KG1 (cell line): ENCODE results near the gene KLB.
"Not testable (repeated sequence)": the region's sequence is repeated elsewhere in the genome, so short reads cannot be mapped to it uniquely, and the experiment has no call there.

Experiments used
- DNase-seq: peaks from one replicate; lab custom pipeline; 2025; lab: John Stamatoyannopoulos, UW

KLB gene

DNA sequence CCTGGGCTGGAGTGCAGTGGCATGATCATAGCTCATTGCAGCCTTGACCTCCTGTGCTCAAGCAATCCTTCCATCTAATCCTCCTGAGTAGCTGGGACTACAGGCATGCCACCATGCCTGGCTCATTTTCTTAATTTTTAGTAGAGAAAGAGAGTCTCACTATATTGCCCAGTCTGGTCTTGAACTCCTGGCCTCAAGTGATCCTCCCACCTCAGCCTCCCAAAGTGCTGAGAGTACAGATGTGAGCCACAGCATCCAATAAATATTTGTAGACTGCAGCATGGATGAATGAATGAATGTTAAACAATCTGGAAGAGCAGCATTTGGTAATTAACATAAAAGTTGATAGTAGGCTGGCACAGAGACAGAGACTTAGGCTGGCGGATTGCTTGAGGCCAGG lies 20.0 kb downstream of the KLB start:
- DNase-seq, result no peak

DNA sequence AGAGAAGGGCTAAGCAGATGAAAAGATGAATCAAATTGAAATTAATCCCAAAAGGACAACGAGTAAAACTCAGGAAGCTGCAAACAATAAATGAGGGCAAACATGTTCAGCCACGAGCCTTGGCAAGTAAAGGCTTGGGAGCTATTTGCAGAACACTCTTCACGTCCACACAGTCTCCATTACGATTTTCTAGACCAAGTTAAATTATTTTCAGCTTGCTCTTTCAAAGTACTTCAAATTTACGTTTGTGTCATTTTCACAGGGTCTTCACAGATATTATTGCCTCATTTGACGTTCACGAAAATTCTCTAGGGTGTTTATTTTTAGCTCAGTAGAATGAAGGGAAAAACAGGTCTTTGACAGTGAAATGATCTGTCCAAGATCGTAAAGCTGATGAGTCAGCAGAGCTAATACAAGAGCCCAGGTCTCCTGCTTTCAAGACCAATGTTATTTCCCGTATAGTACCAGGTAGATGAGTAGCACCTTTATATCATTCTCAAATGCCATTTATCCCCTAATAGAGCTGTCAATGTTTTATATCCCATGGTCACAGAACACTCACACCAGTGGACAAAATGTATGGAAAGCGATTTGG lies 20.9 kb downstream of the KLB start:
- DNase-seq, result no peak

DNA sequence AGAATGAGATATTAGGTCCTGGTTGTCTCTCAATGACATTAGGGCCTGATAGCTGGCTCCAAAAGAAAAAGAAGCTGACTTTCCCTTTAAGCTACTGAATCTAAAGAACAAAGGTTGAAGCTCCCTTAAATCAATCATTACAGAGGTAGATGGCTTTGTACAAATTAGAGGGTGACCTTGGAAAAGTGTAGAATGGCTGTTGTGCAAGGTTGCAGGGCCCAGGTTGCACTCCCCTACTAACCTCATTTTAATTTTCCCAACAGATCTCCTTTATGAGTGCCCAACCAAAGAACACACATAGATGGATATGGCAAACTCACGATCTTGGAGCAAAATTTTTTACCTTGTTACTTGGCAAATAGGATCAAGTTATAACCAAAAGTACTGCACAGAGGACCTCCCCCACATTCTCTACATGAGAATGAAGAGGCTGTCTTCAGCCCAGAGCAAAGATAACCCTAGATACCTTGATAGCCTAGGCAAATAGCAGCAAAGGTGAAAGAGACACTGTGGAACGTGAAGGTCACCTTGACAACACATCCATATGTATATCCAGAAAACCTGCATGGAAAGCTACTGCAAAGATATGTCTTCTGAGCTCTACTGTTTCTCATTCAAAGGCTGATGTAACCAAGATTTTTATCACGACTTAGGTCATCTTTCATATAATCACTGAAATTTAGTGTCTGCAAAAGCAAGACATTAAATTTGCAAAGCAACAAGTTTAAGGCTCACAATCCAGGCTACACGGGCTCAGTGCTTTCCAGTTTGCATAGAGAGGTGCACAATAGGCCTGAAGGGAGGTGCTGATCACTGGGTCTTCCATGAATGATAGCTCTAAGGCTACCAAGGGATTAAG lies 23.0 kb downstream of the KLB start:
- no peak for DNase-seq

DNA sequence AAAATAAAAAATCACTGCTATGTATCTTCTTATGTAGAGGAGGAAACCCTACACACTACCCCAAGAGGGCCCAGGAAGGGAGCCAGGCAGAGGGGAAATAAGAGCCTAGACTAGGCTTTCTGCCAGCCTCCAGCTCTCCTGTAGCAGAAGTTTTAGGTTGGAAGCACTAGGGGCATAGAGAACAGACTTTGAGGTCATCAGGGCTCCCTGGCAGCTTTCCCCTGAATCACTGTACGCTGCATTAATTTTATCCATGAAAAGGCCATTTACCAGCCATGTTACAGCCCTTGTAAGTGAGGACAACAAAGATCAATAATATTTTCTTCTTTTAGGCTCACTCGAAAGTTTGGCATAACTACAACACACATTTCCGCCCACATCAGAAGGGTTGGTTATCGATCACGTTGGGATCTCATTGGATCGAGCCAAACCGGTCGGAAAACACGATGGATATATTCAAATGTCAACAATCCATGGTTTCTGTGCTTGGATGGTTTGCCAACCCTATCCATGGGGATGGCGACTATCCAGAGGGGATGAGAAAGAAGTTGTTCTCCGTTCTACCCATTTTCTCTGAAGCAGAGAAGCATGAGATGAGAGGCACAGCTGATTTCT lies 27.3 kb downstream of the KLB start:
- no peak for DNase-seq

DNA sequence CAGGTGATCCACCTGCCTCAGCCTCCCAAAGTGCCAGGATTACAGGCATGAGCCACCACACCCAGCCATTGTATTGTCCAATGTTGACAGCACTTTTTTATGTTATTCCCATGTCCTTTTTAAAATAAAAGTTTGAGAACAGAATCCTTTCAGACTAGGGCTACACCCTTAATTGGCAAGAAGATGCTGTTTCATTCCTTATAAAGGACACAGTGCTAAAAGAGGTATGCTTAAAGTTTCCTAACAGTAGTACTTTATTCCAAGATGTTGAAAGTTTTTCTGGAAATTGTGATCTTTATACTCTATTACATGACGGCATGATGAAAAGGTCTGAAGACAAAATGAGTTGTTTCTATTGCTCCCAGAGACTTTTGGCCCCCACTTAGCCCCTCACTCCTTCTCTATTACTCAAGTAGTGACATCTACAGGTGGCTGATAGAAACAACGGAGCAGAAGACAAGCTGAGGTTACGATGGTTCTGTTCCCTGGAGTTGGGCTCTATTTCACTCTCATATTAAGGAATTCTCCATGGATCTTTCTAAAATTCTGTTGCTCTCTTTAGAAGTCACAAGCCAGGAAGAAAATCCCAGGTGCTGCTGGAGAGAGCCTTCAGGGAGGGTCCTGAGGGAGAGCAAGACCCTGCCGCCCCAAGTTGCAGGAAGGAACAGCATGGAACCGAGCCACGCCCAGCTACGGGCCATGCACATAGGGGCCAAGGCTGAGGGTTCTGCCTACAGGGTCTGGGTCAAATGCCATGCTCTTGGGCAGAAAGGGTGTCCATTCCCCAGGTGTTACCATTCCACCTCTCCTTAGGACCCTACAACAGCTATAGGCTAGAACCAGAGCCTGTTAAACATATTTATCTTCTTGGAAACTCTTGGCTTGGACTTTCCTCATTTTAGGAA lies 29.2 kb downstream of the KLB start:
- no peak for DNase-seq

DNA sequence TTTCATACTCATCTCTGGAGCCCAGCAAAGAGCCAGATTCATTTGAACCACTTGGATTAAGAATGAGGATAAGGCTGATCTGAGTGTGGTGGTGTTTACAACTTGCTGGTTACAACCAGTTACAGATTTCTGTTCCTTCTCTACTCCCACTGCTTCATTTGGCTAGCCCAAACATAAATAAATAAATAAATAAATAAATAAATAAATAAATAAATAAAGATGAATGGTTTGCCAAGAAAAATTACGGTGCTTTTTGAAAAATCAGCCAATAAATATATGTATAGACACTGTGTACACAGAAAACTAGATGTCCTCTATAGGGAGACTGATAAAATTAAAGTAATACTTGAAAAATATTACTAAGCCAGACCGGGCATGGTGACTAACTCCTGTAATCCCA lies 34.9 kb downstream of the KLB start:
- no peak for DNase-seq

DNA sequence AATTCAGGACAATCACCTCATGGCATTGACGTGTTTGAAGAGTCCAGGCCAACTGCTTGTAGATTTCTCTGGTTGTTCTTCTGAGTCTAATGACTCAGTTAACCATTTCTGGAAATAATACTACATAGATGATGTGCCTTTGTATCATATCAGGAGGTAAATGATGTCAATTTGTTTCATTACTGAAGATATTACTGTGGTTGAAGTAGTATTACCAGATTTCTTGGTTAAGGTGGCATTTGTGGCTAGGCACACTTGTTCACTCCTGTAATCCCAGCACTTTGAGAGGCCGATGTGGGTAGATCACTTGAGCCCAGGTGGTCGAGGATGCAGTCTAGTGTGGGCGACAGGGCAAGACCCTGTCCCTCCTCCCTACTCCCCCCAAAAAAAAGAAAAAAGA lies 36.3 kb downstream of the KLB start:
- no peak for DNase-seq

DNA sequence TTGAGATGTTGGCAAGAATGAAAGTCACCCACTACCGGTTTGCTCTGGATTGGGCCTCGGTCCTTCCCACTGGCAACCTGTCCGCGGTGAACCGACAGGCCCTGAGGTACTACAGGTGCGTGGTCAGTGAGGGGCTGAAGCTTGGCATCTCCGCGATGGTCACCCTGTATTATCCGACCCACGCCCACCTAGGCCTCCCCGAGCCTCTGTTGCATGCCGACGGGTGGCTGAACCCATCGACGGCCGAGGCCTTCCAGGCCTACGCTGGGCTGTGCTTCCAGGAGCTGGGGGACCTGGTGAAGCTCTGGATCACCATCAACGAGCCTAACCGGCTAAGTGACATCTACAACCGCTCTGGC lies 39.7 kb downstream of the KLB start:
- DNase-seq, result no peak

DNA sequence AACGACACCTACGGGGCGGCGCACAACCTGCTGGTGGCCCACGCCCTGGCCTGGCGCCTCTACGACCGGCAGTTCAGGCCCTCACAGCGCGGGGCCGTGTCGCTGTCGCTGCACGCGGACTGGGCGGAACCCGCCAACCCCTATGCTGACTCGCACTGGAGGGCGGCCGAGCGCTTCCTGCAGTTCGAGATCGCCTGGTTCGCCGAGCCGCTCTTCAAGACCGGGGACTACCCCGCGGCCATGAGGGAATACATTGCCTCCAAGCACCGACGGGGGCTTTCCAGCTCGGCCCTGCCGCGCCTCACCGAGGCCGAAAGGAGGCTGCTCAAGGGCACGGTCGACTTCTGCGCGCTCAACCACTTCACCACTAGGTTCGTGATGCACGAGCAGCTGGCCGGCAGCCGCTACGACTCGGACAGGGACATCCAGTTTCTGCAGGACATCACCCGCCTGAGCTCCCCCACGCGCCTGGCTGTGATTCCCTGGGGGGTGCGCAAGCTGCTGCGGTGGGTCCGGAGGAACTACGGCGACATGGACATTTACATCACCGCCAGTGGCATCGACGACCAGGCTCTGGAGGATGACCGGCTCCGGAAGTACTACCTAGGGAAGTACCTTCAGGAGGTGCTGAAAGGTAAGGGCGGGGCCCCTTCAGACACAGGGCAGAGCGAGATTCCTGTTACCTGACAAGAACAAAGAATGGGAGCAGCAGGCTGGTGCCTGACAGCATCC lies 40.3 kb downstream of the KLB start:
- no peak for DNase-seq

DNA sequence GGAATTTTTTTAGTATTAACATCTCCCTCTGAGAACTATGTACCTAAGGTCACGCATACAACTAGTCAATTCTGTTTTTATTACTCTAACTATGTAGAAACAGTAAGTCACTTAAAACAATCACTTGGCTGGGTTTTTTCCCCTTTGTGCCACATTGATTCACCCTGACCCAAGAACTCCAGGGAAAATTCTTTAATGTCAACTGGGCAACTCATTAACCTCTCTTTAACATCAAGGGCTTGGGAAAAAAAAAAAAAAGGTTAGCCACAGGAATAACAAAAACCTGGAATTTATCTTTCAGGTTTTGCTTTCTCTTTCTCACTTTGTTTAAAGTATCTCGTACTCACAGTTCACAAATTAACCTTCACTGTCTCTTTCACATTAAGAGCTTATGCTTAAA lies 43.9 kb downstream of the KLB start:
- no peak for DNase-seq

DNA sequence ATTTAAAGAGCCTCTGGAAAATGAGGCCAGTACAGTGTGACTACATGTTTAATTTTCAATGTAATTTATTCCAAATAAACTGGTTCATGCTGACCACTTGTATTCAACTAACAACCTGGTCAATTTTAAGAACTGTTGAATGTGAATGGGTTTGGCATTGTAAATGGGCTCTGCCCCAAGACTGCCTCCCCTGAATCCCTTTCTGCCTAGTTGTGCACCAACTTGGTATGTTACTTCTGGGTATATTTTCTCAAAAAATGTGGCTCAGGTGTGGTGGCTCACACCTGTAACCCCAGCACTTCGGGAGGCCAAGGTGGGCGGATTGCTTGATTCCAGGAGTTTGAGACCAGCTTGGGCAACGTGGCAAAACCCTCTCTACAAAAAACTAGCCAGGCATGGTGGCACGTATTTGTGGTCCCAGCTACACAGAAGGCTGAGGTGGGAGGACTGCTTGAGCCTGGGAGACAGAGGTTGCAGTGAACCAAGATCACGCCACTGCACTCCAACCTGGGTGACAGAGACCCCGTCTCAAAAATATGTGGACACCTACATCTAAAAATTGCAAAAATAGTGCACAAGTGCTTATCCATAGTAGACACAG lies 44.8 kb downstream of the KLB start:
- no peak for DNase-seq

DNA sequence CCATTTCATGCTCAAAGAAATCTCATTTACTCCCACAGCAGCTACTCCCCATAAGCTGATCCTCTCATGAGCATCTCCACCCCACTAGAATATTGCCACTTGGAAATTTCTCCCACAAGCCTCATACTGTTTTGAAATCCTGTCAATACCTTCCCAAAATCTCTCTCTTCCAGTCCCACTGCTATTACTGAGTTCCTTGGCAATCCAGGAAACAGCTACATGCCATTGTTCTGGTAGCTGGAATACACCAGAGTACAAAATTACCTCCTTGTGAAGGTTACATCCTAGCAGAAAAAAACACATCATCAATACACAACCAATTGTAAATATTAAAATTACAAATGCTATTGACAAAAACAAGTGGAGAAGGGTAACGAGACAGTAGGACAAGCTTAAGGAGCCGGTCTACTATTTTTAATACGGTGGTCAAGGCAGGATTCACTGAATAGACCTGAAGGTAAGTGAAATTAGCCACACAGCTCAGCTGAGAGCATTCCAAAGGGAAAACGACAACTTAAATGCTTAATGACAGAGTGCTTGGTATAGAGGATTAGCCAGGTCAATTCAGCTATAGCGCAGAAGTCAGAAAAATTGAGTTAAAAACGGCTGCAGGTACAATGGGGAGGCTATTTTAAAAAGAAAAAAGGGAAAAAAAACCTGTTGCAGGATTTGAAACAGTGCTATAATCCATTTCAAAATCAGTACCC lies 45.6 kb downstream of the KLB start:
- no peak for DNase-seq

DNA sequence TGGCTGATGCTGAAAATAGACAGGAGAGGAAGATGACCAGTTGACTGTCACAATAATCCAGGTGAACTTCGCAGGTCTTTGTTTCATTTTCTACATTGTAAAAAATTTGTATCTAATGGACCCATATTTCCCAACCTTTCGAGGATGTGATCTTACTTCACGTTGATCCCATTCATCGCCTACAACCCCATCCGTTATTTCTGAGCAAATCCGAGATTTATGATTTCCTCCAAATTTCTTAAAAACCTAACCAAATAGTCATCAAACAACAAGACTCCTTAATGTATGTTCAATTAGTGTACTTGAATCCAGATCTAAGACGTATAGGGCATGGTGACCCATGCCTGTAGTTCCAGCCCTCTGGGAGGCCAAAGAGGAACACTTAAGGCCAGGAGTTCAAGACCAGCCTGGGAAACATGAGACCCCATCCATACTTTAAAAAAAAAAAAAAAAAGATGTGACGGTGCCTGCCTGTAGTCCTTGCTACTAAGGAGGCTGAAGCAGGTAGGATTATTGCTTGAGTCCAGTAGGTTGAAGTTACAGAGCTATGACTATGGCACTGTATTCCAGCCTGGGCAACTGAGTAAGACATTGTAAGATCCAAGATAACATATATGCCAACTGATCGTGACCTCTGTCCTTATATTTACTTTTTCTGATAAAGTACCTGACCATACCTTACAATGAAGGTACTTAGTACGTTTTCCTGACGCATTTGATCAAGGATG lies 46.3 kb downstream of the KLB start:
- no peak for DNase-seq

DNA sequence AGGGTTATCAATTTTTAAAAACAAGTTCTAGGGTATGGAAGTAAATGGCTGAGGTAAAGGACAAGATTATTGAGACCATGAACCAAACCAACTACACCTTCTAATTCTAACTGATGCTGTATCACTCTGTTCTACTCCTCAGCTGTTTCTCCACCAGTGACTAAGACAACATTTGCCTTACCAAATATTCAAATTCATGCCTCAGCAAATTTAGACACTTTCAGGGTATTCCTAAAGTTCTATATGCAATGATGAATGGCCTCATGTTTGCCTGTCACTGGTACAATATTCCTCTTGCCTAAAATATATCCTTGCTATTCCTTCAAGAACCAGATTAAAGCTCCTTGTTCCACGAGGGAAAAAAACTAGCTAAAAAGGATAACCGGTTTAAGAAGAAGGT lies 47.0 kb downstream of the KLB start:
- no peak for DNase-seq

DNA sequence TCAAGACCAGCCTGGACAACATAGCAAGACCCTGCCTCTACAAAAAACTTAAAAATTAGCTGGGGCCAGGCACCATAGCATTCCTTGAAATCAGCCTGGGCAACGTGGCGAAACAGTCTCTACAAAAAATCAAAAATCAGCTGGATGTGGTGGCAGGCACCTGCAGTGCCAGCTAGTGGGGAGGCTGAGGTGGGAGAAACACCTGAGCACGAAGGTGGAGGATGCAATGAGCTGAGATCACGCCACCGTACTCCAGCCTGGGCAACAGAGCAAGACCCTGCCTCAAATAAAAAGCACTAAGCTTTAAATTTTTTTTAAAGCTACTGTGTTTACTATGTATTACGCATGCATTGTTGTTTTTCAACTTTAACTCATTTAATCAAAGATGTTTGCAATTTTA lies 48.8 kb downstream of the KLB start:
- DNase-seq, result no peak

DNA sequence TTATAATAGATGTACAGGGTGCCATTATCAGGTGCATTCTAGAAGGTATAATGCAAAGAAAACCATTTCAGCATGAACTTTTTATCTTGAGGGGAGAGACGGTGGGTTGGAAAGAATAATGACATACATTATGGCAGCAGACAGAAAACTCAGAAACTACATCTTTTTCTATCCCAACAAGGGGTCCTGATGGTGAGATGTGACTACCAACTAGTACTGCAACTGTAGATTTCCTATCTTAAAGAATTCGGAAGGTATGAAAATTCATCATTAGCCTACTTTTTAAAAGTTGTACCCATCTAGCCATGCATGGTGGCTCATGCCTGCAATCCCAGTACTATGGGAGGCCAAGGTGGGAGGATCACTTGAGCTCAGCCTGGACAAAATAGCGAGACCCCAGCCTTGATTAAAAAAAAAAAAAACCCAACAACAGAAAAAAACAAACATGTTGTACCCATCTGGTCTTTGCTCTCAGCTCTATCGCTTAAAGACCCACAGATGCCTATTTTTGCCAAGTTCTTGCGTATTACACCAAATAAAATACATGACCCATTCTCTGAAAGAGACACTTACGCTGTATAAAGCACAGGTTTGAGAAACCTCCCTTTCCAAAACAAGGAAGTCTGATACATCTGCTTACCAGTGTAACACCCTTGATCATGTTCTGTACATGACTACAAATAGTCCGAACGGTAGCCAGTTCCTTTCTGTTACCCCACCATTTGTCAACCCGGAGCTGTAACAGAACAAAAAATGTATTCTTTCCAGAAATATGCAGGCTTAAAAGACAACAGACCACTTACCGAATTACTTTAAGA lies 50.4 kb downstream of the KLB start:
- no peak for DNase-seq

DNA sequence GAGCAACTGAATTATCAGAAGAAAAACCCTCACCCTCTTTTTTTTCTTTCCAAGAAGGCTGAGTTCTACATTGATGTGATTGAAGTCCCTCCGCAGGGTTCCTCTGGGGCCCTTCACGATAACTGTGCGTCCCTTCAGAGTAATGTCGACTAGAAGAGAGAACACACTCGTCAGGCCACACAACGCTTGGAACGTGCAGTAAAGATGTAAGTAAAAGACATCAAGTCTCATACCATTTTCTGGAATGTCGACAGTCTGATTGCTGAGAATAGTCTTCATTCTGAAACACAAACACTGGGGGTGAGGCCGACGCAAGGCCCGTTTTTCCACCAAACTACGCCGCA lies 51.4 kb downstream of the KLB start:
- not testable (repeated sequence) for DNase-seq

DNA sequence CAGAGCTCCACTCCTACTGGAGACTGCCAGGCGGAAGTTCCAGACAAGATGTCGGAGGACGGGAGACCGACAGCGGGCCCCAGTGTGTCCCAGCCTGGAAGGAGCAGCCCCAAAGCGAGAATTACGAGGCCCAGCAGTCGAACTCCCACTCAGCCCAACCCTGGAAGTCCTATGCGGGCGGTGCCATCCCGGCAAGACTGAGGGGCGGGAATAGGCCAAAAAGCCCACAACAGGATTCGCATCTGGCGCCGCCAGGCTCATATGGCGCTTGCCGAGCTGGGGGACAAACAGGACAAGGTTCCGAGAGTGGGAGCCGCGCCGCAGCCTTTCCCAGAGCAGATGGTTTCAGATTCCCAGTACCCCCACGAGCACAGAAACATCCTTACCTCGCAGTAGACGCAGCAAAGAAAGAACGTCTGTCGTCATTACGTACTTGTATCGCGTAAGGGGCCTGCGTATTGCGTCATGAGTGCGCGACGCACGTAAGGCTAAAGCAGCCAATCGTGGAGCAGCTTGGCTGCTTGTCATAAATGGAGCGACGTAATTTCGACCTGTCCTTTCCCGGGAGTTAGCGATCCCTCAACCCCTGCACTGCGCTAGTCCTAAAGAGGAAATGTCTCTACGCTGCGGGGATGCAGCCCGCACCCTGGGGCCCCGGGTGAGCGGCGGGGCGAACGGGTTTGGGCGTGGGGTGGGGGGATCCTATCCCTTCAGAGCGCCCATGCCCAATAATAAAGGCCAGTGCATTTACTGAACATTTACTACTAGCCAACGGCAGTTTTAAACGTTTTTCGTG lies 52.0 kb downstream of the KLB start, which contains the start of the genes LIAS and RPL9:
Gene LIAS, plus strand, starts transcription at position 552 of the 796 bp plus-strand sequence. Its CDS starts 62 bp downstream, at position 614.
Gene RPL9, minus strand, starts transcription at position 418 of the 796 bp plus-strand sequence. CDS start 483 bp downstream, outside the sequence.
- peak; percentile 95 for DNase-seq
